Panc1 (cell line): ENCODE measurements around the gene KIAA0408. TPM values are rescaled to one million over a fixed set of nuclear protein-coding genes. Genes with fewer than 3 reads are reported as not detected.

Source experiments
- ATAC-seq: fragments of 200-7000 bp; cut with Tn5 transposase; 2 replicates; pipeline ENCODE4 v1.9.1; 2020; ENCODE audit warnings: mild to moderate bottlenecking, moderate library complexity
- BruUV-seq: library from RNA; stranded (reverse); fragments of 400-500 nt; replicated peaks from 2 replicates; lab custom pipeline; 2021; lab: Mats Ljungman, UMichigan
- CTCF ChIA-PET: fragments of 300-600 bp; sonication (Branson Sonifier 250); formaldehyde crosslinking; loops from one replicate; lab custom pipeline; 2022; ENCODE audit warnings: antibody characterized with exemption; lab: Charles Lee
- POLR2A ChIA-PET: fragments of 300-600 bp; sonication (Branson Sonifier 250); formaldehyde crosslinking; loops from one replicate; lab custom pipeline; 2022; ENCODE audit warnings: antibody characterized with exemption; lab: Charles Lee
- DNase-seq: peaks from one replicate; pipeline ENCODE4 v3.0.0-alpha.2; 2010; ENCODE audit warnings: low read depth, low spot score
- H3K27ac ChIP-seq: 2 replicates; pipeline ENCODE4 v1.5.1; 2011; ENCODE audit warnings: mild to moderate bottlenecking, low read length, inconsistent platforms
- H3K27me3 ChIP-seq: fragments of 200-500 bp; sonication (Bioruptor generic); 2 replicates; pipeline ENCODE4 v1.6.0; 2014; ENCODE audit warnings: low read length, inconsistent platforms; ENCODE audit not compliant: control insufficient read depth, insufficient read depth
- H3K36me3 ChIP-seq: fragments of 200-500 bp; sonication (Bioruptor generic); 2 replicates; pipeline ENCODE4 v1.5.1; 2014; ENCODE audit warnings: inconsistent platforms, mild to moderate bottlenecking, low read length, moderate library complexity; ENCODE audit not compliant: control insufficient read depth, insufficient read depth
- H3K4me1 ChIP-seq: 2 replicates; pipeline ENCODE4 v1.5.1; 2011; ENCODE audit warnings: inconsistent platforms, mild to moderate bottlenecking, low read length, moderate library complexity; ENCODE audit not compliant: control insufficient read depth, insufficient read depth
- H3K4me3 ChIP-seq, 2 experiments: 2 replicates each; pipeline ENCODE4 v1.5.1; 2011 to 2012; ENCODE audit warnings: low read depth in 2 of 2, low read length in 2 of 2, mild to moderate bottlenecking in 2 of 2, inconsistent platforms in 1 of 2, moderate library complexity in 1 of 2
- H3K9me3 ChIP-seq: fragments of 200-500 bp; sonication (Bioruptor generic); 2 replicates; pipeline ENCODE4 v1.5.1; 2014; ENCODE audit warnings: low read depth, mild to moderate bottlenecking, inconsistent platforms, low read length, moderate library complexity; ENCODE audit not compliant: control insufficient read depth, insufficient read depth
- CTCF ChIP-seq: fragments of 450-650 bp; IDR thresholded peaks from 2 replicates; pipeline ENCODE4 v1.5.1; 2017; ENCODE audit warnings: mild to moderate bottlenecking
- POLR2AphosphoS5 ChIP-seq: IDR thresholded peaks from 2 replicates; pipeline ENCODE4 v1.6.1; 2012; ENCODE audit warnings: mild to moderate bottlenecking, low read depth, low read length, moderate library complexity
- SIN3A ChIP-seq: IDR thresholded peaks from 2 replicates; pipeline ENCODE4 v1.6.1; 2012; ENCODE audit warnings: low read depth, mild to moderate bottlenecking, low read length, moderate library complexity, borderline replicate concordance; ENCODE audit not compliant: insufficient read depth
- TCF7L2 ChIP-seq: IDR thresholded peaks from 2 replicates; pipeline ENCODE4 v1.6.1; 2011; ENCODE audit warnings: mild to moderate bottlenecking, low read depth, low read length, inconsistent platforms
- in situ Hi-C: cut with HindIII; loops from 2 replicates; pipeline ENCODE4 v1.10.0; 2016; ENCODE audit warnings: low sequenced_read_pairs, low pct_unique_long_range_greater_than_20kb
- intact Hi-C: fragments of 100-400 bp; cut with micrococcal nuclease; formaldehyde crosslinking; loops from one replicate; pipeline ENCODE4 v1.10.0; 2022; ENCODE audit not compliant: unreplicated experiment
- total RNA-seq: library from RNA; stranded (reverse); gene quantifications from one replicate; pipeline ENCODE4 v1.2.1, GENCODE V29; 2021; ENCODE audit not compliant: unreplicated experiment
- TF ChIP-seq, protein P1 (sequence below), 2 experiments: IDR thresholded peaks; 2 replicates each; pipeline ENCODE4 v1.6.1; 2011 to 2012; ENCODE audit warnings: low read depth in 2 of 2, control low read depth in 1 of 2, low read length in 1 of 2, mild to moderate bottlenecking in 1 of 2, moderate library complexity in 1 of 2; ENCODE audit not compliant: insufficient read depth in 1 of 2

The KIAA0408 gene
- total RNA-seq, 1 experiment from 2014 or later: 0.90 TPM

DNA sequence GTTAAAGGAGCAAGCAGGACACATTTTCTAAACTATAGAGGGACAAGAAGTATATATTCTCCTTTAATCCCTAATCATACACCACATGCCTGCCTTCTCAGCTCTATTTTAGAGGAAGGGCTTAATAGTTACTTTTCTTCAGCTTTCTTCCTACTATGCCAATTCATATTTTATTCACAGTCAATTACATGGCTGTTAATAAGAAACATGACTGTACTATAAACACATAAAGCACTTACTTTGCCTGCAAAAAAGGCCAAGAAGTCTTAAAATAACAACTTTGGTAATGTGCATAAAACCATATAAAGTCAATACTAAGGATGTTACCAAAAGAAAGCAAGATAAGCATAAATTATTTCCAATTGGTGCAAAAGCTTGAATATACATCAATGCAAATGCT lies 6.4 kb downstream of the KIAA0408 start:
- ChIA-PET CTCF (no interaction called here), POLR2A (no interaction called here)
- H3K36me3 ChIP-seq: no peaks in the 10 kb centered on the region
- H3K4me1 ChIP-seq: no peaks in the 10 kb centered on the region
- no peaks in the 10 kb centered on the region for H3K27me3 ChIP-seq
- in situ Hi-C loops: no loop called here
- BruUV-seq: no TSS peak
- no peaks in the 10 kb centered on the region for H3K9me3 ChIP-seq
- TF ChIP-seq SIN3A (no peak), CTCF (no peak), POLR2AphosphoS5 (no peak), TCF7L2 (no peak)
- TF ChIP-seq, protein P1, sequence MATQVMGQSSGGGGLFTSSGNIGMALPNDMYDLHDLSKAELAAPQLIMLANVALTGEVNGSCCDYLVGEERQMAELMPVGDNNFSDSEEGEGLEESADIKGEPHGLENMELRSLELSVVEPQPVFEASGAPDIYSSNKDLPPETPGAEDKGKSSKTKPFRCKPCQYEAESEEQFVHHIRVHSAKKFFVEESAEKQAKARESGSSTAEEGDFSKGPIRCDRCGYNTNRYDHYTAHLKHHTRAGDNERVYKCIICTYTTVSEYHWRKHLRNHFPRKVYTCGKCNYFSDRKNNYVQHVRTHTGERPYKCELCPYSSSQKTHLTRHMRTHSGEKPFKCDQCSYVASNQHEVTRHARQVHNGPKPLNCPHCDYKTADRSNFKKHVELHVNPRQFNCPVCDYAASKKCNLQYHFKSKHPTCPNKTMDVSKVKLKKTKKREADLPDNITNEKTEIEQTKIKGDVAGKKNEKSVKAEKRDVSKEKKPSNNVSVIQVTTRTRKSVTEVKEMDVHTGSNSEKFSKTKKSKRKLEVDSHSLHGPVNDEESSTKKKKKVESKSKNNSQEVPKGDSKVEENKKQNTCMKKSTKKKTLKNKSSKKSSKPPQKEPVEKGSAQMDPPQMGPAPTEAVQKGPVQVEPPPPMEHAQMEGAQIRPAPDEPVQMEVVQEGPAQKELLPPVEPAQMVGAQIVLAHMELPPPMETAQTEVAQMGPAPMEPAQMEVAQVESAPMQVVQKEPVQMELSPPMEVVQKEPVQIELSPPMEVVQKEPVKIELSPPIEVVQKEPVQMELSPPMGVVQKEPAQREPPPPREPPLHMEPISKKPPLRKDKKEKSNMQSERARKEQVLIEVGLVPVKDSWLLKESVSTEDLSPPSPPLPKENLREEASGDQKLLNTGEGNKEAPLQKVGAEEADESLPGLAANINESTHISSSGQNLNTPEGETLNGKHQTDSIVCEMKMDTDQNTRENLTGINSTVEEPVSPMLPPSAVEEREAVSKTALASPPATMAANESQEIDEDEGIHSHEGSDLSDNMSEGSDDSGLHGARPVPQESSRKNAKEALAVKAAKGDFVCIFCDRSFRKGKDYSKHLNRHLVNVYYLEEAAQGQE (IDR thresholded peaks at IDR 0.05; ENCODE audit: insufficient read depth in 1 of 2, low read depth in 2 of 2, low read length in 1 of 2): no peak
- no peak overlapping the region for H3K4me3 ChIP-seq
- no peak for DNase-seq
- H3K27ac ChIP-seq: no peak overlapping the region
- no peak for ATAC-seq
- intact Hi-C loops: no loop called here

DNA sequence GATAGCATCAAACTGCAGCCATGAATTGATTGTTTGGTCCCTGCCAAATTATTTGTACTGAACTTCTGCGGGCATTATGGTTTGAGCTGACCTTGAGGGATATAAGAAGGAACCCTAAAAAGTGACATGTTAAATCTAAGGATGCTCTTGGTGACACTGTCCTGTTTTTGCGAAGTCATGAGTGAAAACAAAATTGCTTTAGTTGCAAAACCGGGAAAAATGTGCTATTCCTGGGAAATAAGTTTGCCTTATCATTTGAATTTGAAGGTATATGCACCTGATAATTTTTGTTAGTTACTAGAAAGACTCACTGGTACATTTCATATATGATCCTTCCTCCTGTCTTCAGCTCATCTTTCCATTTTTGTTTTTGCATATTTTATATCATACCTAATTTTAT lies 7.8 kb downstream of the KIAA0408 start:
- ChIA-PET CTCF (no interaction called here), POLR2A (no interaction called here)
- Histone ChIP-seq H3K27me3 (no peaks in the 10 kb centered on the region), H3K36me3 (no peaks in the 10 kb centered on the region), H3K4me3 (no peak overlapping the region), H3K27ac (no peak overlapping the region), H3K4me1 (no peaks in the 10 kb centered on the region), H3K9me3 (no peaks in the 10 kb centered on the region)
- BruUV-seq: no TSS peak
- in situ Hi-C loops (no loop called here), intact Hi-C loops (no loop called here)
- DNase-seq: no peak
- no peak for ATAC-seq
- TF ChIP-seq, protein P1 (IDR thresholded peaks at IDR 0.05; ENCODE audit: insufficient read depth in 1 of 2, low read depth in 2 of 2, low read length in 1 of 2): no peak
- TF ChIP-seq TCF7L2: no peak
- no peak for TF ChIP-seq CTCF
- no peak for TF ChIP-seq POLR2AphosphoS5
- no peak for TF ChIP-seq SIN3A
